ENCODE results near the gene DOC2A.

The DOC2A gene

DNA sequence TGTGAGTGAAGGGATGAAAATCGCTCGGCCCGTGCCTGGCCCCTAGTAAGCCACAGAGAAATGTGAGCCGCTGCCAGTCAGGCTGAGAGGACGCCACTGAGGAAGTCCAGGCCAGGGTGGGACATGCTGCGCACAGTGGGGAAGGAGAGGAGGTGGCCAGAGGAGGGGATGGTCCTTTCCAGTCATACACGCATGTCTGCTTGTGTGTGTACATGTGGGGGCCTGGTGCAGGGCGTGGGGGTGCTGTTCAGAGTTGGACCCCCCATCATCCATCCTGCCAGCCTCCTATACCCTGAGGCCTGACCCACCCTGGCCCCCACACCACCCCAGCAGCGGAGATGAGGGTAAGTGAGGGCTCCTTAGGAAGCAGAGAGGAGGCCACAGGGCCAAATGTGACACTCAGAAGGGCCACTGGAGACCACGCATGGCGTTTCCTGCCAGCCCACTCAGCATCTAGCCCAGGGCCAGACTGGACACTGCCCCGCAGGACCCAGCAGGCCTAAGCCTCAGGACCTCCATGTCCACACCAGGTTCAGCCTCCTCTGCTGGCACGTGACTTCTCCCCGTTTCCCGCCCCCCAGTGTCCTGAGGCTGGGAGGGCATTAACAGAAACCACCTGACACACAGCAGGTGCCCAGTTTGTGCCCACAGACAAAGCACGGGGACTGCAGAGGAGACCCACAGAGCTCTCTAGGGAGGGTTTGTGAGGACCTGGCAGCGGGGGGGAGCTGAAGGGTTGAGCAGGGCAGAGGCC lies 7.0 kb downstream of the DOC2A start:
- DNase-seq, result no peak

DNA sequence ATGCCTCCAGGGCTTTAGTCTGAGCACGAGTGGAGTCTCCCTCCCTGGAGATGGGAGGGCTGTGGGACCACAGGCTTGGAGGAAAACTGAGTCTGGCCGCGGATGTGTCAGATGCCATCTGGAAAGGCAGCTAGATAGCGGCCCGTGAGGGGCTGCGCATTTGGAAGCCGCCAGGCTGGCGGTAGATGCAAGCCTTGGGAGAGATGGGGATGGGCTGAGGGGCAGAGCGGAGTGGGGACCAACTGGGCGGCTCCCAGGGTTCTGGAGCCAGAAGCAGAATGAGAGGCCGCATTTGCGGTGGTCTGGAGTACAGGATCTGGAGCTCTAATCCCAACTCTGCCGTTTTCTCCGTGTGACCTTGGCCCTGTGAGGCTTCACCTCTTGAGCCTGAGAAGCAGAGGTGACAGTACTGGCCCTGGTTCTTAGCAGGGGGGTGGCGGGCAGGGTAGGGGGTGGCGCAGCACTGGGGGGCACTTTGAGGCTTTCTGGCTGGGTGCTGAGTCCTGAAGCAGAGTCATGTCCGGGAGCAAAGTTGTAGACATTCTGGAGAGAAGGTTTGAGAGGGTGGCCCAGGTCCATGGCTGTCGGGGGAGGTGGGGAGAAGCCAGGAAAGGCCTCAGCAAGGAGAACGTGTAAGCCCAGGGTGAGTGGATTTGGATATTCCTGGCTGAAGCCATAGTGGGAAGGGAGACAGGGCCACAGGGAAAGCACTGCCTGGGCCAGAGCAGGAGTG lies 8.0 kb downstream of the DOC2A start:
- DNase-seq, result no peak

GRCh38 chr16:30000735-30001631 lies 9.8 kb downstream of the DOC2A start:
- DNase-seq, result no peak

DNA sequence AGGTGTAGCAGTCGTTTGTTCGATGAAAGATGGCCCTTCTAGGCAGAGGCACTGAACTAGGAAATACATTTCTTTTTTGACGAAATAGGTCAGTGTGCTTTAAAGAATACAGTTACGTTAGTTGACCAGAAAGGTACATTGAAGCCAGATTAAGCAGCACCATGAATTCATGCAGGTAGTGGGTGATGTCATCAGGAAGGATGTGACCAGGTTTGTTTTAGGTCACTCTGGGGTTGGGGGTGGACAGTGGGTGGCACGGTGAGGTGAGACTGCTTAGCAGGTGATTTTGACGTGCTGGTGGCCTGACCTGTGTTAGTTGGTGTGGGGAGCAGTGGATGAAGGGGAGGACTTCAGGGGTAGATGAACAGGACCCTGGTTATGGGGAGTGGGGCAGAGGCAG lies 11.2 kb downstream of the DOC2A start:
- no peak for DNase-seq

DNA sequence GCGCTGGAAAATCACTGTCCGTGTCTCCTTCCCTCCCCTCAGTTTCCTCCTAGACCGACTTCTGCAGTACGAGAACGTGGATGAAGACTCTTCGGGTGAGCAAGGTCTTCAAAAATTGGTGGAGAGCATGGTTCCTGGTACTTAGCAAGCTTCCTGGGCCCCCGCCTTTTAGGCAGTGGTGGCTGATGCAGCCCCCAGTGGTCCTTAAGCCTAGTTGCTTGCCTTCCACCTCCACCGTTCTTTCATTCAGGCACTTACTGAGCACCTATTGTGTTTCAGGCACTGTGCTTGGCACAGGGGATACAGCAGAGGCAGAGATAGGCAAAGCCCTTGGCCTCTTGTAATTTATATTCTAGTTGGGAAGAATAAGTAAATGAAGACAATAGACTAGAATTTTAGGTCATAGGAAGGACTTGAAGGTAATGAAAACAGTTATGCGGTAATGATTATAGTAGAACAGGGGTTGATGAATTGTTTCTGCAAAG lies 14.0 kb downstream of the DOC2A start:
- no peak for DNase-seq

DNA sequence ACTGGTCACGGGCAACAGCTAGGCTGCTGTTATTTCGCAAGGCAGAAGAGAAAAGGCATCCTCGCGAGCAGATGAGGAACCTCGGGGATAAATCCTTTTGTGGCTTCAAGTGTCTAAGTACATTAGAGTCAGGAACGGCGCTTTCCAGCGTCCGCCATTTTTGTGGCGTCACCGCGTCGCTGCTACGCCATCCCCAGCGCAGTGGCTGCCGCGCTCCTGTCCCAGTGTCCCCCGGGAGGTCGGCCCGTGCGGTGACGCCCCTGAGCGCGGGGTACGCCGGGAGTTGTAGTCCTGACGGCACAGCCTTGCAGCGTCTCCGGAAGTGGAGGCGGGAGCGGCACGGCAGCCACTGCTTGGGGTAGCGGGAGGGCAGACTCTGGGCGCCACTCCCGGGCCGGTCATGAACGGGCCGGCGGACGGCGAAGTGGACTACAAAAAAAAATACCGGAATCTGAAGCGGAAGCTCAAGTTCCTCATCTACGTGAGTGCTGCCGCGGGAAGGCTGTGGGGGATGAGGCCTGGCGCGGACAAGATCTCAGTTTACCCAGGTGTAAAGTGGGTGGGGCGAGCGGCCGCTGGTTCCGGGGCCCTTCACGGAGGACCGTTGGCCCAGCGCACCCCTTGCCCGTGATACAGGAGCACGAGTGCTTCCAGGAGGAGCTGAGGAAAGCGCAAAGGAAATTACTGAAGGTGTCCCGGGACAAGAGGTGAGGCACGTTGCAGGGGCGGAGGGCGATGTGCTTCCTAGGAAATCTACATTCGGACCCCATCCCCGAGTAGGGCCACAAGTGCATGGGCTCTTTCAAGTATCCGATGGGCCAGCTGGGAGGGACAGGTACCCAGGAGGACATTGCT lies 14.7 kb downstream of the DOC2A start, which contains the start of gene INO80E:
INO80E (plus strand) TSS at position 331 of the 855 bp plus-strand sequence; CDS start at position 401, 70 bp downstream.
- DNase-seq, result peak; percentile 100

GRCh38 chr16:29995324-29995910 lies 15.4 kb downstream of the DOC2A start, which contains the start of gene HIRIP3:
Gene HIRIP3, minus strand, starts transcription at chr16:29995617. Its CDS starts 12 bp downstream, at chr16:29995605.
- peak; percentile 91 for DNase-seq

GRCh38 chr16:29994600-29995323 lies 16.1 kb downstream of the DOC2A start:
- DNase-seq, result peak; percentile 85

DNA sequence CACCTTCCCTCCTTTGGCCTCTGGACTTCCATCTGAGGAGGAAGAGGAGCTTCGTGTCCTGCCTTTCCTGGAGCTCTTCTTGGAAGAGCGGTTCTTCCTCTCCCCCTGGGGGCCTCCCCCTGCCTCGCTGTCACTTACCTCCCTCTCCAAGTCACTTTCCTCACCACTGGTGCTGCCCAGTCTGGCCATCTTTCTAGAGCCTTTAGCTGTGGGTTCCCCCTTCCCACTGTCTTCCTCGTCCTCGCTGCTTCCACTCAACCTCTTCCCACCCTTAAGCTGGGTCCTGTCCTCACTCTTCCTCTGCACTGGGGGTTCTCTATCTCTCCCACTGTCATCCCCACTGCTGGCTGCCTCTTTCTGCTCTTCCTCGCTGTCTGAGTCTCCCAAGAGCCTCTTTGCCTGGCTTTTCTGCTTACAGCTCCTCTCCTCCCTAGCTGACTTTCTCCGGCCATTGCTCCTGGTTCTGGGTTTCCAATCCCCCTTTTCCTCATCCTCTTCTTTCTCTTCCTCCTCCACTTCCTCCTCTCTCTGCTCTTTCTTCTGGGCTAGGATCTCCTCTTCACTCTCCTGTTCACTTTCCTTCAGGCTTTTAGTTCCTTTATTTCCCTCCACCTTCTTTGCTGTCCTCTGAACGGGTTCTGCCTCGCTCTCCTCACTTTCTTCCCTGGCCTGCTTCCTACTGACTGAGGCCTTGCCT lies 16.8 kb downstream of the DOC2A start:
- no peak for DNase-seq

GRCh38 chr16:29993191-29993902 lies 17.5 kb downstream of the DOC2A start:
- no peak for DNase-seq

DNA sequence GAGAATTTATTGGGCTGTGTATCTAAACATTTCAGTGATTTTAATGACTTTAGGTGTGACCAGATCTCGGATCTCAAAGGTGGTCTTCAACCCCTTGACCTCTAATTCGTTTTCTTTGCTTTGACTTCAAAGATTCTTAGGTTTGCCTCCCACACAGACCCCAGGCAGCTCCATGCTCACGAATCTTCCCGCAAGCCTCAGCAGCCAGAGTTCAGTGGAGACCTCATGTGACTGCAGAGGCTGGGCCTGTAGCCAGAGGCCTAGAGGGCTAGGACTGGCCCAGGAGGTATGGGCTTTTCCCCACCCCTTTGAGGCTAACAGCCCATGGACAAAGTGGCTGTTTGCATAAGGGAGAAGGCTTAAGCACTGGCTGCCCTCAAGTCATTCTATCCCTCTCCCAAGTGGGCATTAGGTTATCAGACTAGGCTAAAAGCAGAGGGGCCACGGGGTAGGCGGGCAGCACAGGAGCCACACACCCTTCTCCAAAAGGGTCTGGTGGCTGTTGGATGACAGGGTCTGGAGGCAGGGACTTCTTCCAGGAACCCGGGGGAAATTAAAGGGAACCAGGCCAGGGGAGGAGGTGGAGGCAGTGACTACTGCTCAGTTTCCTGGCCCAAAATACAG lies 18.4 kb downstream of the DOC2A start:
- no peak for DNase-seq

DNA sequence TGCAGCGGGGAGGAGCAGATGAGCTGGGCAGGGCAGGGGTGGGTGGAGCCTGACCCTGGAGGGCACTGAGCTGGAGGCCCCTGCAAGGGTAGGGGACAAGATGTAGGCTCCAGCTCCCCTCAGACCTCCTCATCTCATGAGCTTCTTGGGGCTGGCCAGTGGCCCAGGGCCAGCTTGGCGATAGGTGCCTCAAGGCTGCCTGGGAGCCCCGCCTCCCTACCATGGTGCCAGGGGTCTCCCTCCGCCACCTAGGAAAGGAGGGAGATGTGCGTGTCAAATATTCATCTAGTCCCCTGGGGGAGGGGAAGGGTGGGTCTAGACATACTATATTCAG lies 19.3 kb downstream of the DOC2A start:
- no peak for DNase-seq

GRCh38 chr16:29990883-29991570 lies 19.8 kb downstream of the DOC2A start:
- no peak for DNase-seq

GRCh38 chr16:29990034-29990433 lies 20.8 kb downstream of the DOC2A start:
- DNase-seq, result no peak

GRCh38 chr16:29989111-29989858 lies 21.5 kb downstream of the DOC2A start:
- no peak for DNase-seq

GRCh38 chr16:29988346-29989075 lies 22.3 kb downstream of the DOC2A start:
- DNase-seq, result no peak

Data from stimulated activated CD8-positive, alpha-beta memory T cell treated with anti-CD3 and anti-CD28 coated beads, Interleukin-4, amount 100 ng/mL, for 48 hours (primary cell).